ENCODE measurements around the gene CASK.

DNA sequence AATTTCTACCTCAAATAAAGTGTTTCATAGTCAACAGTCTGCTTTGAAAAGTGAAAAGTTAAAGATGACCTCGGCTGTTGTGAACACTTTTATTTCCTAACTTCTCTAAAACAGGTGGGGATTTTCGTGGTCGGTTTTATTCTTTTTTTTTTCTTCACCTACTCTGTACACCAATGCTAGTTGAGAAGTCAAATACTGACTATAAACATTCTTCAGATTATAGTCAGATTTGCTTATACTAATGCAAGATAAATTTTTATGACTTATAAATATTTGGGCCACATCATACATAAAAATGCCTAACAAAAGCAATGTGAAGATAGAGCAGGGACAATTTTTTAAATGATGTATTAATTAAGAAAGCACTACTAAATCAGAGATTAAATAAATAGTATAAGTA is 332.7 kb downstream of the CASK start:
- no peak for TF ChIP-seq GABPA (IDR thresholded peaks at IDR 0.05 in 1 of 2, conservative IDR thresholded peaks at IDR 0.05 in 1 of 2)
- TF ChIP-seq, protein P1, sequence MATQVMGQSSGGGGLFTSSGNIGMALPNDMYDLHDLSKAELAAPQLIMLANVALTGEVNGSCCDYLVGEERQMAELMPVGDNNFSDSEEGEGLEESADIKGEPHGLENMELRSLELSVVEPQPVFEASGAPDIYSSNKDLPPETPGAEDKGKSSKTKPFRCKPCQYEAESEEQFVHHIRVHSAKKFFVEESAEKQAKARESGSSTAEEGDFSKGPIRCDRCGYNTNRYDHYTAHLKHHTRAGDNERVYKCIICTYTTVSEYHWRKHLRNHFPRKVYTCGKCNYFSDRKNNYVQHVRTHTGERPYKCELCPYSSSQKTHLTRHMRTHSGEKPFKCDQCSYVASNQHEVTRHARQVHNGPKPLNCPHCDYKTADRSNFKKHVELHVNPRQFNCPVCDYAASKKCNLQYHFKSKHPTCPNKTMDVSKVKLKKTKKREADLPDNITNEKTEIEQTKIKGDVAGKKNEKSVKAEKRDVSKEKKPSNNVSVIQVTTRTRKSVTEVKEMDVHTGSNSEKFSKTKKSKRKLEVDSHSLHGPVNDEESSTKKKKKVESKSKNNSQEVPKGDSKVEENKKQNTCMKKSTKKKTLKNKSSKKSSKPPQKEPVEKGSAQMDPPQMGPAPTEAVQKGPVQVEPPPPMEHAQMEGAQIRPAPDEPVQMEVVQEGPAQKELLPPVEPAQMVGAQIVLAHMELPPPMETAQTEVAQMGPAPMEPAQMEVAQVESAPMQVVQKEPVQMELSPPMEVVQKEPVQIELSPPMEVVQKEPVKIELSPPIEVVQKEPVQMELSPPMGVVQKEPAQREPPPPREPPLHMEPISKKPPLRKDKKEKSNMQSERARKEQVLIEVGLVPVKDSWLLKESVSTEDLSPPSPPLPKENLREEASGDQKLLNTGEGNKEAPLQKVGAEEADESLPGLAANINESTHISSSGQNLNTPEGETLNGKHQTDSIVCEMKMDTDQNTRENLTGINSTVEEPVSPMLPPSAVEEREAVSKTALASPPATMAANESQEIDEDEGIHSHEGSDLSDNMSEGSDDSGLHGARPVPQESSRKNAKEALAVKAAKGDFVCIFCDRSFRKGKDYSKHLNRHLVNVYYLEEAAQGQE (IDR thresholded peaks at IDR 0.05) = no peak
- TF ChIP-seq CTCF (IDR thresholded peaks at IDR 0.05; ENCODE audit: low read depth, low read length, missing input control) = no peak
- TF ChIP-seq HNF4A (conservative IDR thresholded peaks at IDR 0.05) = no peak
- no peak for TF ChIP-seq FOXA1 (IDR thresholded peaks at IDR 0.05)
- TF ChIP-seq NR2F2 (IDR thresholded peaks at IDR 0.05) = no peak
- no peak for TF ChIP-seq RAD21 (IDR thresholded peaks at IDR 0.05)
- no peak for TF ChIP-seq JUND (IDR thresholded peaks at IDR 0.05)
- TF ChIP-seq, protein P2, sequence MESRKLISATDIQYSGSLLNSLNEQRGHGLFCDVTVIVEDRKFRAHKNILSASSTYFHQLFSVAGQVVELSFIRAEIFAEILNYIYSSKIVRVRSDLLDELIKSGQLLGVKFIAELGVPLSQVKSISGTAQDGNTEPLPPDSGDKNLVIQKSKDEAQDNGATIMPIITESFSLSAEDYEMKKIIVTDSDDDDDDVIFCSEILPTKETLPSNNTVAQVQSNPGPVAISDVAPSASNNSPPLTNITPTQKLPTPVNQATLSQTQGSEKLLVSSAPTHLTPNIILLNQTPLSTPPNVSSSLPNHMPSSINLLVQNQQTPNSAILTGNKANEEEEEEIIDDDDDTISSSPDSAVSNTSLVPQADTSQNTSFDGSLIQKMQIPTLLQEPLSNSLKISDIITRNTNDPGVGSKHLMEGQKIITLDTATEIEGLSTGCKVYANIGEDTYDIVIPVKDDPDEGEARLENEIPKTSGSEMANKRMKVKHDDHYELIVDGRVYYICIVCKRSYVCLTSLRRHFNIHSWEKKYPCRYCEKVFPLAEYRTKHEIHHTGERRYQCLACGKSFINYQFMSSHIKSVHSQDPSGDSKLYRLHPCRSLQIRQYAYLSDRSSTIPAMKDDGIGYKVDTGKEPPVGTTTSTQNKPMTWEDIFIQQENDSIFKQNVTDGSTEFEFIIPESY (IDR thresholded peaks at IDR 0.05) = no peak
- no peak for TF ChIP-seq YY1 (IDR thresholded peaks at IDR 0.05)
- no peak for TF ChIP-seq MAX (IDR thresholded peaks at IDR 0.05)
- TF ChIP-seq HNF4G (IDR thresholded peaks at IDR 0.05) = no peak
